Measurements from ENCODE around the gene ZSCAN5A. TPM values are rescaled to one million over a fixed set of nuclear protein-coding genes. Genes with fewer than 3 reads are reported as not detected.
A peak's percentile ranks its signal among the peaks of the same experiment; 100 is the strongest.

The ZSCAN5A gene, protein sequence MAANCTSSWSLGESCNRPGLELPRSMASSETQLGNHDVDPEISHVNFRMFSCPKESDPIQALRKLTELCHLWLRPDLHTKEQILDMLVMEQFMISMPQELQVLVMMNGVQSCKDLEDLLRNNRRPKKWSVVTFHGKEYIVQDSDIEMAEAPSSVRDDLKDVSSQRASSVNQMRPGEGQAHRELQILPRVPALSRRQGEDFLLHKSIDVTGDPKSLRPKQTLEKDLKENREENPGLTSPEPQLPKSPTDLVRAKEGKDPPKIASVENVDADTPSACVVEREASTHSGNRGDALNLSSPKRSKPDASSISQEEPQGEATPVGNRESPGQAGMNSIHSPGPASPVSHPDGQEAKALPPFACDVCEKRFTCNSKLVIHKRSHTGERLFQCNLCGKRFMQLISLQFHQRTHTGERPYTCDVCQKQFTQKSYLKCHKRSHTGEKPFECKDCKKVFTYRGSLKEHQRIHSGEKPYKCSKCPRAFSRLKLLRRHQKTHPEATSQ
- total RNA-seq (1 to 10 TPM; 4.8 to 8.1 (median 6.2) TPM), polyA plus RNA-seq (1 to 10 TPM; 4.4 to 5.0 TPM)

DNA sequence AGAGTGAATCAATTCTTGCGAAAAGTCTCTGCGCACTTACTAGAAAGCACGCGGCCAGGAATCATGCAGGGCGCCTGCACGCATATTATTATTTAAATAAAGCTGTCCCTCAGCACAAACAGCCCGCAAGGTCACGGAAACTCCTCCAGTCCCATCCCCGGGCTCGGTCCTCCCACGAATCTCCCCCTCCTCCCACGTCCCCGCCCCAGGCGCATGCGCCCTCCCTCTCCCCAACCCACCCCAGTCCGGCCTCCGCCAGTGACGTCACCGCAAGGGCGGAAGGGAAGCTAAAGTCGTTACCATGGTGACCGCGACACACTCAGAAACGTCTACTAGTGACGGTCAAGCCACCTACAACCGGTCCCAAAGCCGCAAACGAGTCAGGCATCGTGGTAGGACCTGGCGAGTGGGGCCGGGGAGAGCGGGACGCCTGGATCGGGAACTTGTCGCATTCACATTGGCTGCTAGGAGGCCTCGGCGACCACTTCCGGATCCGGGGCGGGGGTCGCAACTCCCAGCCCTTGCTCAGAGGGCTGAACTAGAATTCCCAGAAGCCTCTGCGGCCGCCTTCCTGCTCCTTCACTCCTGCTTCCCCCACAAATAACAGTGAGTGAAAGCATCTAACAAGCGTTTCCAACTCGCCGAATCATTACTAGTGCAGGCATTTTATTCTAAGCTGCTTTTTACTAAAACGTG, at the start of gene ZSCAN5A:
Gene ZSCAN5A, minus strand, starts transcription at position 459 of the 696 bp plus-strand sequence. CDS start 89,793 bp downstream, outside the sequence.
- ATAC-seq (peak; percentile 88 to 95 (median 90)), FAIRE-seq (no peak), DNase-seq (peak; percentile 96 to 99 (median 99))
- Histone ChIP-seq H3K9me3 (no peaks in the 10 kb centered on the region), H3K36me3 (no peaks in the 10 kb centered on the region), H3K4me1 (peaks cover 0 to 4% (median 0%) of the 10 kb centered on the region in 3 donors), H3K27ac (peak within 1 kb of the TSS; percentile 94 to 98 (median 97)), H3K27me3 (no peaks in the 10 kb centered on the region), H3K4me3 (peak within 1 kb of the TSS; percentile 39 to 73 (median 52))
- TF ChIP-seq, protein P1, sequence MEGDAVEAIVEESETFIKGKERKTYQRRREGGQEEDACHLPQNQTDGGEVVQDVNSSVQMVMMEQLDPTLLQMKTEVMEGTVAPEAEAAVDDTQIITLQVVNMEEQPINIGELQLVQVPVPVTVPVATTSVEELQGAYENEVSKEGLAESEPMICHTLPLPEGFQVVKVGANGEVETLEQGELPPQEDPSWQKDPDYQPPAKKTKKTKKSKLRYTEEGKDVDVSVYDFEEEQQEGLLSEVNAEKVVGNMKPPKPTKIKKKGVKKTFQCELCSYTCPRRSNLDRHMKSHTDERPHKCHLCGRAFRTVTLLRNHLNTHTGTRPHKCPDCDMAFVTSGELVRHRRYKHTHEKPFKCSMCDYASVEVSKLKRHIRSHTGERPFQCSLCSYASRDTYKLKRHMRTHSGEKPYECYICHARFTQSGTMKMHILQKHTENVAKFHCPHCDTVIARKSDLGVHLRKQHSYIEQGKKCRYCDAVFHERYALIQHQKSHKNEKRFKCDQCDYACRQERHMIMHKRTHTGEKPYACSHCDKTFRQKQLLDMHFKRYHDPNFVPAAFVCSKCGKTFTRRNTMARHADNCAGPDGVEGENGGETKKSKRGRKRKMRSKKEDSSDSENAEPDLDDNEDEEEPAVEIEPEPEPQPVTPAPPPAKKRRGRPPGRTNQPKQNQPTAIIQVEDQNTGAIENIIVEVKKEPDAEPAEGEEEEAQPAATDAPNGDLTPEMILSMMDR (IDR thresholded peaks at IDR 0.05) = no peak
- WGBS, 2 donors = 0 to 1% methylated on average over 39 to 47 of the region's 47 CpGs
- intact Hi-C loops (cut with DNase I) = no loop called here

DNA sequence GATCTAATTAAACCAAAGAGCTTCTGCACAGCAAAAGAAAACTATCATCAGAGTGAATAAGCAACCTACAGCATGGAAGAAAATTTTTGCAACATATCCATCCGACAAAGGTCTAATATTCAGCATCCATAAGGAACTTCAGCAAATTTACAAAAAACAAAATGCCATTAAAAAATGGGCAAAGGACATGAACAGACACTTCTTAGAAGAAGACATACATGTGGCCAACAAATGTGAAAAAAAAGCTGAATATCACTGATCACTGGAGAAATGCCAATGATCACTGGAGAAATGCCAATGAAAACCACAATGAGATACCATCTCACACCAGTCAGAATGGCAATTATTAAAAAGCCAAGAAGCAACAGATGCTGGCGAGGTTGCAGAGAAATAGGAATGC, 46.2 kb upstream of the ZSCAN5A start:
- FAIRE-seq (no peak), DNase-seq (no peak), ATAC-seq (no peak)
- intact Hi-C loops (cut with DNase I) = no loop called here
- WGBS, 2 donors = 86 to 93% methylated on average over 2 of the region's 2 CpGs
- H3K4me1 ChIP-seq = no peaks in the 10 kb centered on the region
- H3K36me3 ChIP-seq = no peaks in the 10 kb centered on the region
- H3K9me3 ChIP-seq = no peaks in the 10 kb centered on the region
- no peak overlapping the region for H3K27ac ChIP-seq
- H3K27me3 ChIP-seq = no peaks in the 10 kb centered on the region
- TF ChIP-seq, protein P1 (IDR thresholded peaks at IDR 0.05) = no peak
- no peak overlapping the region for H3K4me3 ChIP-seq

DNA sequence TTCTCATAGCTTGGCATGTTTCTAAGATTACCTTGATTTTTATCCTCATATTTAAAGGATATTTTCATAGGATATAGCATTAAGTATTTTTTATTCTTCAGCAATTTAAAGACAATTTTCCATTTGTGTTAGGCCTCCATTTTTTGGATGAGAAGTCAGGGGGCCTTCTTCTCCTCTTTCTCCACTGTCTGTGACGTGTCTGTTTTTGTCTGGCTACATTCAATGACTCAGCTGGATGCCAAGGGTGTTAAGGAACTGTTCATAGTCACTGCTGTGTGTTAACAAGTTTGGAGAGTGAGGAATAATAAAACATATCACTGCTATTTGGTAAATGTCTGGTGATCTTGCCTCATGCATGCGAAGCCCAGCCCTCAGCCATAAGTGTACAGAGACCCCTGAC, 42.3 kb upstream of the ZSCAN5A start:
- ATAC-seq (no peak), FAIRE-seq (no peak), DNase-seq (no peak)
- H3K9me3 ChIP-seq = no peaks in the 10 kb centered on the region
- WGBS, 2 donors = 75 to 93% methylated on average over 2 of the region's 2 CpGs
- no peaks in the 10 kb centered on the region for H3K4me1 ChIP-seq
- TF ChIP-seq, protein P1 (IDR thresholded peaks at IDR 0.05) = no peak
- H3K27ac ChIP-seq = no peak overlapping the region
- intact Hi-C loops (cut with DNase I) = loop anchor here in 1 of 3 donors (10.0 kb wide), 1 partner anchor 282 kb away; no protein-coding TSS in a partner anchor
- H3K4me3 ChIP-seq = no peak overlapping the region
- H3K36me3 ChIP-seq = no peaks in the 10 kb centered on the region
- H3K27me3 ChIP-seq = no peaks in the 10 kb centered on the region

DNA sequence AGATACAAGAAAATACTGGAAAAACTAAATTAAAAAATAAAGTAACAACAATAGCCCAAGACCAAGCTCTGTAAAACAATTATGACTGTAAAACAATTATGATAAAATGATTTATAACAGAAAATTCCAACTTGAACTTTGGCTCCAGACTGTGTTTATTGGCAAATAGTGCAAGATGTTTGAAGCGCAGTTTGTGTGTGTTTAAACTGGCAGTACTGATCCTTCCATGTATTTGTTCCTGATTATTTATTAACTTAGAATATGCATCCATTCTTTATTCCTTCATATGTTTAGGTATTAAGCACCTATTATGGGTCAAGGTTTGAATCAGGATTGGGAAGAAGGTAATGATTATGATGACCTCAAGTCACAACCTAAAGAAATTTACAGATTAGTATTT, 40.9 kb upstream of the ZSCAN5A start:
- DNase-seq (no peak), ATAC-seq (no peak), FAIRE-seq (no peak)
- Histone ChIP-seq H3K4me1 (no peaks in the 10 kb centered on the region), H3K9me3 (no peaks in the 10 kb centered on the region), H3K27me3 (no peaks in the 10 kb centered on the region), H3K36me3 (no peaks in the 10 kb centered on the region), H3K27ac (no peak overlapping the region), H3K4me3 (no peak overlapping the region)
- TF ChIP-seq, protein P1 (IDR thresholded peaks at IDR 0.05) = no peak
- 24 to 35% methylated on average over 1 of the region's 1 CpG for WGBS, 2 donors
- intact Hi-C loops (cut with DNase I) = loop anchor here in 1 of 3 donors (10.0 kb wide), 1 partner anchor 281 kb away; no protein-coding TSS in a partner anchor

Measured in pancreas (tissue), 10 donors.